Measurements from ENCODE around the gene SH3BGRL2. TPM values are rescaled to one million over a fixed set of nuclear protein-coding genes. Genes with fewer than 3 reads are reported as not detected.
"Not testable (repeated sequence)": the region's sequence is repeated elsewhere in the genome, so short reads cannot be mapped to it uniquely, and the experiment has no call there.

Gene SH3BGRL2
- polyA plus RNA-seq, 2 donors: 28.8 to 52.5 TPM

GRCh38 chr6:79646006-79646405 lies 14.9 kb downstream of the SH3BGRL2 start:
- Histone ChIP-seq H3K27me3 (ENCODE audit: control insufficient read depth in 1 of 2, insufficient read depth in 2 of 2, low read length in 2 of 2) (no peaks in the 10 kb centered on the region), H3K36me3 (ENCODE audit: control insufficient read depth in 2 of 2, insufficient read depth in 2 of 2, low read length in 1 of 2) (no peaks in the 10 kb centered on the region), H3K4me1 (ENCODE audit: control insufficient read depth in 2 of 2, insufficient read depth in 2 of 2, low read length in 1 of 2) (no peaks in the 10 kb centered on the region), H3K27ac (ENCODE audit: low read depth in 2 of 2, low read length in 1 of 2) (no peak overlapping the region), H3K4me3 (ENCODE audit: low read depth in 1 of 2, low read length in 2 of 2) (no peak overlapping the region), H3K9me3 (ENCODE audit: control insufficient read depth in 2 of 2, insufficient read depth in 1 of 2, low read depth in 1 of 2, low read length in 1 of 2) (no peaks in the 10 kb centered on the region)
- WGBS, 2 donors: 48 to 60% methylated on average over 3 of the region's 3 CpGs

DNA sequence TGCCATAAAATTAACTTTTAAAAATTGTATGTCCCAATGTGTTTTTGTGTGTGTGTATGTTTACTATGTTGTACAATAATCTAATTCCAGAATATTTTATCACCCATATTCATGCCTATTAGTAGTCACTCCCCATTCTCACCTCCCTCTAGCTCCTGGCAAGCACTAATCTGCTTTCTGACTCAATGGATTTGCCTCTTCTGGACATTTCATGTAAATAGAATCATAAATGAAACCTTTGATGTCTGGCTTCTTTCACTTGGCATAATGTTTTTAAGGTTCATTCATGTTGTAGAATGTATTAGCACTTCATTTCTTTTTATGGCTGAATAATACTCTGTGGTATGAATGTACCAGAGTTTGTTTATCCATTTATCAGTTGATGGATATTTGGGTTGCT lies 15.4 kb downstream of the SH3BGRL2 start:
- H3K36me3 ChIP-seq (ENCODE audit: control insufficient read depth in 2 of 2, insufficient read depth in 2 of 2, low read length in 1 of 2): no peaks in the 10 kb centered on the region
- no peak overlapping the region for H3K27ac ChIP-seq (ENCODE audit: low read depth in 2 of 2, low read length in 1 of 2)
- no peak overlapping the region for H3K4me3 ChIP-seq (ENCODE audit: low read depth in 1 of 2, low read length in 2 of 2)
- H3K27me3 ChIP-seq (ENCODE audit: control insufficient read depth in 1 of 2, insufficient read depth in 2 of 2, low read length in 2 of 2): no peaks in the 10 kb centered on the region
- no peaks in the 10 kb centered on the region for H3K4me1 ChIP-seq (ENCODE audit: control insufficient read depth in 2 of 2, insufficient read depth in 2 of 2, low read length in 1 of 2)
- H3K9me3 ChIP-seq (ENCODE audit: control insufficient read depth in 2 of 2, insufficient read depth in 1 of 2, low read depth in 1 of 2, low read length in 1 of 2): no peaks in the 10 kb centered on the region

DNA sequence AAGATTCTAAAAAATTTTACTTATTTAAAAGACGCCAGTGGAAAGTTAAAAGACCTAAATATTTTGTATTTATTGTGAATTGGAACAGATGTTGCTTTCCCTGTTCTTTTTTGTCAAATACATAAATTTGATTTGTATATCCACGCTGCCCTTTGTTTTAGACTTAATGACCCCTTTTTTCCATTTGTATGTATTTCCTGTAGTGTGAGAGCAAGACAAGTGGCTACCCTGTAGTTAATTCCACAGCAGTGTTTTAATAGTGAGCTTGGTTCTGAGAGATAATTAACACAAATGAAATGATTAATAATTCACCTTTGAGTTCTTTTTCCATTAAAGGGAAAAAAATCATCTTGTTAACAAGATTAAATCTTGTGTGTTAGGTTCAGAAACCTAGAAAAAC lies 16.6 kb downstream of the SH3BGRL2 start:
- Histone ChIP-seq H3K9me3 (ENCODE audit: control insufficient read depth in 2 of 2, insufficient read depth in 1 of 2, low read depth in 1 of 2, low read length in 1 of 2) (no peaks in the 10 kb centered on the region), H3K27ac (ENCODE audit: low read depth in 2 of 2, low read length in 1 of 2) (no peak overlapping the region), H3K4me1 (ENCODE audit: control insufficient read depth in 2 of 2, insufficient read depth in 2 of 2, low read length in 1 of 2) (no peaks in the 10 kb centered on the region), H3K36me3 (ENCODE audit: control insufficient read depth in 2 of 2, insufficient read depth in 2 of 2, low read length in 1 of 2) (no peaks in the 10 kb centered on the region), H3K27me3 (ENCODE audit: control insufficient read depth in 1 of 2, insufficient read depth in 2 of 2, low read length in 2 of 2) (no peaks in the 10 kb centered on the region), H3K4me3 (ENCODE audit: low read depth in 1 of 2, low read length in 2 of 2) (no peak overlapping the region)
- 86% methylated on average over 2 of the region's 2 CpGs for WGBS, 2 donors

DNA sequence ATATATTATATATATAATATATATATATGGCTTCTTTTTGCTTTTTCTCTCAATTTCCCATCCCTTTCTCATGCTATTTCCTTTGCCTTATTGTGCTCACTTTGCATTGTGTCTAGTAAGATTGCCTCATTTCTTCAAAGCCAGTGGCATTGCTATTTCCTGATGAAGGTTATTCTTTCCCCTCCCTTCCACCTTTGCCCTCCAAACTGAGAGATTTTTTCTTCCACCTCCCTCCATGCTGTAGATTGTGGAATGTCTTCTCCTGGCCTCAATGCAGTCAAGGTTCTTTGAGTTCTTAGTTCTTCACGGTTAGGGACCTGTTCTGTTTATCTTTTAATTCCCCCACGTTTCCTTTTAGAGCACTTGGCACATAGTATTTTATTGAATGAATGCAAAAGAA lies 17.2 kb downstream of the SH3BGRL2 start:
- Histone ChIP-seq H3K4me1 (ENCODE audit: control insufficient read depth in 2 of 2, insufficient read depth in 2 of 2, low read length in 1 of 2) (no peaks in the 10 kb centered on the region), H3K9me3 (ENCODE audit: control insufficient read depth in 2 of 2, insufficient read depth in 1 of 2, low read depth in 1 of 2, low read length in 1 of 2) (no peaks in the 10 kb centered on the region), H3K27me3 (ENCODE audit: control insufficient read depth in 1 of 2, insufficient read depth in 2 of 2, low read length in 2 of 2) (no peaks in the 10 kb centered on the region), H3K27ac (ENCODE audit: low read depth in 2 of 2, low read length in 1 of 2) (no peak overlapping the region), H3K4me3 (ENCODE audit: low read depth in 1 of 2, low read length in 2 of 2) (no peak overlapping the region), H3K36me3 (ENCODE audit: control insufficient read depth in 2 of 2, insufficient read depth in 2 of 2, low read length in 1 of 2) (no peaks in the 10 kb centered on the region)
- WGBS, 2 donors: 36 to 54% methylated on average over 2 of the region's 2 CpGs

DNA sequence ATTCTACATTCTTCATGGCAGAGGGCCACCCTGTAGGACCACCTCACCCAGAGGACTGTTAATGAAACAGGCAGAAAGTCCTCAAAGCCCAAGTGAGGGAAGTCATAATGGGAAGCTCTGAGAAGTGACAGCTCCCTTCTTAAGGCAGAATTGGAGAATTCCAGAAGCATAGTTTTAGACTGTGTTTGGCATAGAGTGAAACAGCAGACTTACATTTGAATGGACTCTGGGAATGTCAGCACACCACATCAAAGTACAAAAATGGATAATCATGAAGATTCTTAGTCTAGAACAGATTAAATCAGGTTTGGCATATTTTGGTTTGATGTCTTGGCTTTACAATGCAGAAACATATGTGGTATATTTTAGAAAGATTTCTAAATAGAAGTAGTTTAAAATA lies 17.9 kb downstream of the SH3BGRL2 start:
- Histone ChIP-seq H3K27ac (ENCODE audit: low read depth in 2 of 2, low read length in 1 of 2) (no peak overlapping the region), H3K9me3 (ENCODE audit: control insufficient read depth in 2 of 2, insufficient read depth in 1 of 2, low read depth in 1 of 2, low read length in 1 of 2) (no peaks in the 10 kb centered on the region)

GRCh38 chr6:79650950-79651349 lies 19.8 kb downstream of the SH3BGRL2 start:
- Histone ChIP-seq H3K27ac (ENCODE audit: low read depth in 2 of 2, low read length in 1 of 2) (no peak overlapping the region), H3K4me1 (ENCODE audit: control insufficient read depth in 2 of 2, insufficient read depth in 2 of 2, low read length in 1 of 2) (no peaks in the 10 kb centered on the region), H3K4me3 (ENCODE audit: low read depth in 1 of 2, low read length in 2 of 2) (no peak overlapping the region), H3K36me3 (ENCODE audit: control insufficient read depth in 2 of 2, insufficient read depth in 2 of 2, low read length in 1 of 2) (no peaks in the 10 kb centered on the region), H3K27me3 (ENCODE audit: control insufficient read depth in 1 of 2, insufficient read depth in 2 of 2, low read length in 2 of 2) (no peaks in the 10 kb centered on the region), H3K9me3 (ENCODE audit: control insufficient read depth in 2 of 2, insufficient read depth in 1 of 2, low read depth in 1 of 2, low read length in 1 of 2) (no peaks in the 10 kb centered on the region)
- 57 to 59% methylated on average over 3 of the region's 3 CpGs for WGBS, 2 donors

More for the DNA sequence above, 17.9 kb downstream of the SH3BGRL2 start:
- no peak overlapping the region for H3K4me3 ChIP-seq (ENCODE audit: low read depth in 1 of 2, low read length in 2 of 2)
- no peaks in the 10 kb centered on the region for H3K4me1 ChIP-seq (ENCODE audit: control insufficient read depth in 2 of 2, insufficient read depth in 2 of 2, low read length in 1 of 2)
- no peaks in the 10 kb centered on the region for H3K27me3 ChIP-seq (ENCODE audit: control insufficient read depth in 1 of 2, insufficient read depth in 2 of 2, low read length in 2 of 2)
- H3K36me3 ChIP-seq (ENCODE audit: control insufficient read depth in 2 of 2, insufficient read depth in 2 of 2, low read length in 1 of 2): no peaks in the 10 kb centered on the region

DNA sequence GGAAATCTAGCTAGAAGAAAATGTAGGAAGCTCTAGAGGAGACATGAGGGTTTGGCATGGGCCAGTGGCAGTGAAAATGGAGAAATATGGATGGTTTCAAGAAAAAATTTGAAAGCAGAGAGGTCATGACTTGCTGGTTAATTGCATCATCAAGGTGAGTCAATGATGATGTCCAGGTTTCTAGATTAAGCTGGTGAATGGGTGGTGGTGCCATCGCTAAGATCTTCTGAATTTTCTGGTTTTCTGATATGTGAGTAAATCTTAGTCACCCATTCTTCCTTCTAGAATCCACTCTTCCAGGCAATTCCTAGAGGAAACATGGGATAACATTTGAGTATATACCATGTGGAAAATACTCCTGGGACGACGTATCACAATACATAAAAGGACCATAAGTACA lies 25.0 kb downstream of the SH3BGRL2 start:
- Histone ChIP-seq H3K36me3 (ENCODE audit: control insufficient read depth in 2 of 2, insufficient read depth in 2 of 2, low read length in 1 of 2) (no peaks in the 10 kb centered on the region), H3K9me3 (ENCODE audit: control insufficient read depth in 2 of 2, insufficient read depth in 1 of 2, low read depth in 1 of 2, low read length in 1 of 2) (no peaks in the 10 kb centered on the region), H3K27me3 (ENCODE audit: control insufficient read depth in 1 of 2, insufficient read depth in 2 of 2, low read length in 2 of 2) (no peaks in the 10 kb centered on the region), H3K27ac (ENCODE audit: low read depth in 2 of 2, low read length in 1 of 2) (no peak overlapping the region), H3K4me3 (ENCODE audit: low read depth in 1 of 2, low read length in 2 of 2) (no peak overlapping the region), H3K4me1 (ENCODE audit: control insufficient read depth in 2 of 2, insufficient read depth in 2 of 2, low read length in 1 of 2) (no peaks in the 10 kb centered on the region)
- WGBS, 2 donors: 83 to 88% methylated on average over 3 of the region's 3 CpGs

- H3K4me3 ChIP-seq (ENCODE audit: low read depth in 1 of 2, low read length in 2 of 2): no peak overlapping the region
- no peaks in the 10 kb centered on the region for H3K4me1 ChIP-seq (ENCODE audit: control insufficient read depth in 2 of 2, insufficient read depth in 2 of 2, low read length in 1 of 2)
- H3K27me3 ChIP-seq (ENCODE audit: control insufficient read depth in 1 of 2, insufficient read depth in 2 of 2, low read length in 2 of 2): no peaks in the 10 kb centered on the region
- WGBS, 2 donors: 75 to 88% methylated on average over 1 of the region's 1 CpG
- no peaks in the 10 kb centered on the region for H3K36me3 ChIP-seq (ENCODE audit: control insufficient read depth in 2 of 2, insufficient read depth in 2 of 2, low read length in 1 of 2)
- H3K9me3 ChIP-seq (ENCODE audit: control insufficient read depth in 2 of 2, insufficient read depth in 1 of 2, low read depth in 1 of 2, low read length in 1 of 2): no peaks in the 10 kb centered on the region
- H3K27ac ChIP-seq (ENCODE audit: low read depth in 2 of 2, low read length in 1 of 2): no peak overlapping the region
Observed at GRCh38 chr6:79657238-79657637, 26.1 kb downstream of the SH3BGRL2 start.

DNA sequence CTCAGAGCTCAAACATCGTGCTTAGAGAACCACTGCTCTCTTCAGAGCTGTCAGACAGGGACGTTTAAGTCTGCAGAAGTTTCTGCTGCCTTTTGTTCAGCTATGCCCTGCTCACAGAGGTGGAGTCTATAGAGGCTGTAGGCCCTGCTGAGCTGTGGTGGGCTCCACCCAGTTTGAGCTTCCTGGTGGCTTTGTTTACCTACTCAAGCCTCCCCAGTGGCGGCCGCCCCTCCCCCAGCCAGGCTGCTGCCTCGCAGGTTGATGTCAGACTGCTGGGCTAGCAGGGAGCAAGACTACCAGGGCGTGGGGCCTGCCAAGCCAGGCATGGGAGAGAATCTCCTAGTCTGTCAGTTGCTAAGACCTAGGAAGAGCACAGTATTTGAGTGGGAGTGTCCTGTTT lies 32.5 kb downstream of the SH3BGRL2 start:
- peak overlapping the region in 1 of 2 donors; percentile 38 for H3K27ac ChIP-seq (ENCODE audit: low read depth in 2 of 2, low read length in 1 of 2)
- not testable (repeated sequence) for H3K4me1 ChIP-seq (ENCODE audit: control insufficient read depth in 2 of 2, insufficient read depth in 2 of 2, low read length in 1 of 2); H3K4me3 ChIP-seq (ENCODE audit: low read depth in 1 of 2, low read length in 2 of 2); H3K27me3 ChIP-seq (ENCODE audit: control insufficient read depth in 1 of 2, insufficient read depth in 2 of 2, low read length in 2 of 2); H3K9me3 ChIP-seq (ENCODE audit: control insufficient read depth in 2 of 2, insufficient read depth in 1 of 2, low read depth in 1 of 2, low read length in 1 of 2); H3K36me3 ChIP-seq (ENCODE audit: control insufficient read depth in 2 of 2, insufficient read depth in 2 of 2, low read length in 1 of 2)
- WGBS, 2 donors: 52 to 64% methylated on average over 6 of the region's 6 CpGs

- Histone ChIP-seq H3K9me3 (ENCODE audit: control insufficient read depth in 2 of 2, insufficient read depth in 1 of 2, low read depth in 1 of 2, low read length in 1 of 2) (no peaks in the 10 kb centered on the region), H3K27me3 (ENCODE audit: control insufficient read depth in 1 of 2, insufficient read depth in 2 of 2, low read length in 2 of 2) (no peaks in the 10 kb centered on the region), H3K4me1 (ENCODE audit: control insufficient read depth in 2 of 2, insufficient read depth in 2 of 2, low read length in 1 of 2) (no peaks in the 10 kb centered on the region), H3K4me3 (ENCODE audit: low read depth in 1 of 2, low read length in 2 of 2) (no peak overlapping the region), H3K36me3 (ENCODE audit: control insufficient read depth in 2 of 2, insufficient read depth in 2 of 2, low read length in 1 of 2) (no peaks in the 10 kb centered on the region), H3K27ac (ENCODE audit: low read depth in 2 of 2, low read length in 1 of 2) (peak overlapping the region; percentile 56 to 86)
- 52 to 70% methylated on average over 4 of the region's 4 CpGs for WGBS, 2 donors
Observed at GRCh38 chr6:79665725-79666551, 34.8 kb downstream of the SH3BGRL2 start.
